ENCODE measurements around the gene POLRMT.

POLRMT gene

DNA sequence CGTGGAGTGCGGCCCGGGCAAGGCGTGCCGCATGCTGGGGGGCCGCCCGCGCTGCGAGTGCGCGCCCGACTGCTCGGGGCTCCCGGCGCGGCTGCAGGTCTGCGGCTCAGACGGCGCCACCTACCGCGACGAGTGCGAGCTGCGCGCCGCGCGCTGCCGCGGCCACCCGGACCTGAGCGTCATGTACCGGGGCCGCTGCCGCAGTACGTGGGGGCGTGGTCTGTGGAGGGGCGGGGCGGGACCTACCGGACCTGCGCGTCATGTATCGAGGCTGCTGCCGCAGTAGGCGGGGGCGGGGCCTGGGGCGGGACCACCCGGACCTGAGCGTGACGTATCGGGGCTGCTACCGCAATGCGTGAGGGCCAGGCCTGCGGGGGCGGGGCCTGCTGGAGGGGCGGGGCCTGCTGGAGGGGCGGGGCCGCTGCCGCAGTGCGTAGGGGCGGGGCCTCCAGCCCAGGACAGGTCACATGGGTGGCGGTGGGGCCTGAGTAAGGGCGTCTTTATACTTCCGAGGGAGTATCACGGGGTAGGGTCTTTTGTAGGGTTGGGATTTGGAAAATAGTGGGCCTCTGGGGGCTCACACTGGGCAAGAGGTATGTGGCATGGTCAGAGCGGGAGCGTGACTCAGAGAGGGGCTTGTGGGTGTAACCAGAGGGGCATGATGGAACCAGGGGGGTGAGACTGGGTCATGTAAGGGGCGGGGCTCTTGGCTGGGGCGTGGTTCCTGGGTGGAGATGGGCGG lies 47.1 kb upstream of the POLRMT start (continued):
- TF ChIP-seq, protein P1, sequence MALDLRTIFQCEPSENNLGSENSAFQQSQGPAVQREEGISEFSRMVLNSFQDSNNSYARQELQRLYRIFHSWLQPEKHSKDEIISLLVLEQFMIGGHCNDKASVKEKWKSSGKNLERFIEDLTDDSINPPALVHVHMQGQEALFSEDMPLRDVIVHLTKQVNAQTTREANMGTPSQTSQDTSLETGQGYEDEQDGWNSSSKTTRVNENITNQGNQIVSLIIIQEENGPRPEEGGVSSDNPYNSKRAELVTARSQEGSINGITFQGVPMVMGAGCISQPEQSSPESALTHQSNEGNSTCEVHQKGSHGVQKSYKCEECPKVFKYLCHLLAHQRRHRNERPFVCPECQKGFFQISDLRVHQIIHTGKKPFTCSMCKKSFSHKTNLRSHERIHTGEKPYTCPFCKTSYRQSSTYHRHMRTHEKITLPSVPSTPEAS (tag by site-specific recombination; IDR thresholded peaks at IDR 0.05), result no peak
- TF ChIP-seq ZNF146 (tag by site-specific recombination; IDR thresholded peaks at IDR 0.05), result no peak
- peak; percentile 75 for TF ChIP-seq SP2 (tag by site-specific recombination; IDR thresholded peaks at IDR 0.05)
- TF ChIP-seq ZNF248 (tag by site-specific recombination; IDR thresholded peaks at IDR 0.05), result no peak
- TF ChIP-seq ZNF768 (tag by site-specific recombination; IDR thresholded peaks at IDR 0.05), result no peak
- TF ChIP-seq ZNF184 (tag by site-specific recombination; IDR thresholded peaks at IDR 0.05), result no peak
- TF ChIP-seq, protein P2, sequence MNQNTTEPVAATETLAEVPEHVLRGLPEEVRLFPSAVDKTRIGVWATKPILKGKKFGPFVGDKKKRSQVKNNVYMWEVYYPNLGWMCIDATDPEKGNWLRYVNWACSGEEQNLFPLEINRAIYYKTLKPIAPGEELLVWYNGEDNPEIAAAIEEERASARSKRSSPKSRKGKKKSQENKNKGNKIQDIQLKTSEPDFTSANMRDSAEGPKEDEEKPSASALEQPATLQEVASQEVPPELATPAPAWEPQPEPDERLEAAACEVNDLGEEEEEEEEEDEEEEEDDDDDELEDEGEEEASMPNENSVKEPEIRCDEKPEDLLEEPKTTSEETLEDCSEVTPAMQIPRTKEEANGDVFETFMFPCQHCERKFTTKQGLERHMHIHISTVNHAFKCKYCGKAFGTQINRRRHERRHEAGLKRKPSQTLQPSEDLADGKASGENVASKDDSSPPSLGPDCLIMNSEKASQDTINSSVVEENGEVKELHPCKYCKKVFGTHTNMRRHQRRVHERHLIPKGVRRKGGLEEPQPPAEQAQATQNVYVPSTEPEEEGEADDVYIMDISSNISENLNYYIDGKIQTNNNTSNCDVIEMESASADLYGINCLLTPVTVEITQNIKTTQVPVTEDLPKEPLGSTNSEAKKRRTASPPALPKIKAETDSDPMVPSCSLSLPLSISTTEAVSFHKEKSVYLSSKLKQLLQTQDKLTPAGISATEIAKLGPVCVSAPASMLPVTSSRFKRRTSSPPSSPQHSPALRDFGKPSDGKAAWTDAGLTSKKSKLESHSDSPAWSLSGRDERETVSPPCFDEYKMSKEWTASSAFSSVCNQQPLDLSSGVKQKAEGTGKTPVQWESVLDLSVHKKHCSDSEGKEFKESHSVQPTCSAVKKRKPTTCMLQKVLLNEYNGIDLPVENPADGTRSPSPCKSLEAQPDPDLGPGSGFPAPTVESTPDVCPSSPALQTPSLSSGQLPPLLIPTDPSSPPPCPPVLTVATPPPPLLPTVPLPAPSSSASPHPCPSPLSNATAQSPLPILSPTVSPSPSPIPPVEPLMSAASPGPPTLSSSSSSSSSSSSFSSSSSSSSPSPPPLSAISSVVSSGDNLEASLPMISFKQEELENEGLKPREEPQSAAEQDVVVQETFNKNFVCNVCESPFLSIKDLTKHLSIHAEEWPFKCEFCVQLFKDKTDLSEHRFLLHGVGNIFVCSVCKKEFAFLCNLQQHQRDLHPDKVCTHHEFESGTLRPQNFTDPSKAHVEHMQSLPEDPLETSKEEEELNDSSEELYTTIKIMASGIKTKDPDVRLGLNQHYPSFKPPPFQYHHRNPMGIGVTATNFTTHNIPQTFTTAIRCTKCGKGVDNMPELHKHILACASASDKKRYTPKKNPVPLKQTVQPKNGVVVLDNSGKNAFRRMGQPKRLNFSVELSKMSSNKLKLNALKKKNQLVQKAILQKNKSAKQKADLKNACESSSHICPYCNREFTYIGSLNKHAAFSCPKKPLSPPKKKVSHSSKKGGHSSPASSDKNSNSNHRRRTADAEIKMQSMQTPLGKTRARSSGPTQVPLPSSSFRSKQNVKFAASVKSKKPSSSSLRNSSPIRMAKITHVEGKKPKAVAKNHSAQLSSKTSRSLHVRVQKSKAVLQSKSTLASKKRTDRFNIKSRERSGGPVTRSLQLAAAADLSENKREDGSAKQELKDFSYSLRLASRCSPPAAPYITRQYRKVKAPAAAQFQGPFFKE (tag by site-specific recombination; IDR thresholded peaks at IDR 0.05; ENCODE audit: borderline replicate concordance), result no peak
- 0 out of 2 replicates have a peak, but pooled peaks have one; percentile 21 for TF ChIP-seq WT1 (tag by site-specific recombination; IDR thresholded peaks at IDR 0.05)
- no peak for TF ChIP-seq ZNF792 (tag by site-specific recombination; IDR thresholded peaks at IDR 0.05)
- no peak for TF ChIP-seq ZNF121 (tag by site-specific recombination; IDR thresholded peaks at IDR 0.05)
- TF ChIP-seq BCL11B (tag by site-specific recombination; IDR thresholded peaks at IDR 0.05; ENCODE audit: low read depth), result peak; percentile 79
- TF ChIP-seq, protein P3, sequence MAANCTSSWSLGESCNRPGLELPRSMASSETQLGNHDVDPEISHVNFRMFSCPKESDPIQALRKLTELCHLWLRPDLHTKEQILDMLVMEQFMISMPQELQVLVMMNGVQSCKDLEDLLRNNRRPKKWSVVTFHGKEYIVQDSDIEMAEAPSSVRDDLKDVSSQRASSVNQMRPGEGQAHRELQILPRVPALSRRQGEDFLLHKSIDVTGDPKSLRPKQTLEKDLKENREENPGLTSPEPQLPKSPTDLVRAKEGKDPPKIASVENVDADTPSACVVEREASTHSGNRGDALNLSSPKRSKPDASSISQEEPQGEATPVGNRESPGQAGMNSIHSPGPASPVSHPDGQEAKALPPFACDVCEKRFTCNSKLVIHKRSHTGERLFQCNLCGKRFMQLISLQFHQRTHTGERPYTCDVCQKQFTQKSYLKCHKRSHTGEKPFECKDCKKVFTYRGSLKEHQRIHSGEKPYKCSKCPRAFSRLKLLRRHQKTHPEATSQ (tag by site-specific recombination; IDR thresholded peaks at IDR 0.05), result no peak
- TF ChIP-seq ZNF324 (tag by site-specific recombination; IDR thresholded peaks at IDR 0.05), result no peak
- TF ChIP-seq ZNF140 (tag by site-specific recombination; IDR thresholded peaks at IDR 0.05), result no peak
- no peak; the same call in 1 of the 2 replicates for TF ChIP-seq ZNF677 (tag by site-specific recombination; IDR thresholded peaks at IDR 0.05)
- no peak for TF ChIP-seq ZNF16 (tag by site-specific recombination; IDR thresholded peaks at IDR 0.05; ENCODE audit: low read depth)
- TF ChIP-seq ZNF416 (tag by site-specific recombination; IDR thresholded peaks at IDR 0.05), result no peak
- no peak for TF ChIP-seq ZFP3 (tag by site-specific recombination; IDR thresholded peaks at IDR 0.05; ENCODE audit: low read depth)
- no peak for TF ChIP-seq ZFP41 (tag by site-specific recombination; IDR thresholded peaks at IDR 0.05; ENCODE audit: borderline replicate concordance)
- TF ChIP-seq, protein P4, sequence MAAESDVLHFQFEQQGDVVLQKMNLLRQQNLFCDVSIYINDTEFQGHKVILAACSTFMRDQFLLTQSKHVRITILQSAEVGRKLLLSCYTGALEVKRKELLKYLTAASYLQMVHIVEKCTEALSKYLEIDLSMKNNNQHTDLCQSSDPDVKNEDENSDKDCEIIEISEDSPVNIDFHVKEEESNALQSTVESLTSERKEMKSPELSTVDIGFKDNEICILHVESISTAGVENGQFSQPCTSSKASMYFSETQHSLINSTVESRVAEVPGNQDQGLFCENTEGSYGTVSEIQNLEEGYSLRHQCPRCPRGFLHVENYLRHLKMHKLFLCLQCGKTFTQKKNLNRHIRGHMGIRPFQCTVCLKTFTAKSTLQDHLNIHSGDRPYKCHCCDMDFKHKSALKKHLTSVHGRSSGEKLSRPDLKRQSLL (tag by site-specific recombination; IDR thresholded peaks at IDR 0.05), result no peak
- no peak for TF ChIP-seq ZNF354C (tag by site-specific recombination; IDR thresholded peaks at IDR 0.05; ENCODE audit: borderline replicate concordance, low read depth)
- TF ChIP-seq, protein P5, sequence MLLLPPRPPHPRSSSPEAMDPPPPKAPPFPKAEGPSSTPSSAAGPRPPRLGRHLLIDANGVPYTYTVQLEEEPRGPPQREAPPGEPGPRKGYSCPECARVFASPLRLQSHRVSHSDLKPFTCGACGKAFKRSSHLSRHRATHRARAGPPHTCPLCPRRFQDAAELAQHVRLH (tag by site-specific recombination; IDR thresholded peaks at IDR 0.05), result no peak
- TF ChIP-seq MZF1 (tag by site-specific recombination; IDR thresholded peaks at IDR 0.05; ENCODE audit: borderline replicate concordance), result no peak
- TF ChIP-seq GLI2 (tag by site-specific recombination; IDR thresholded peaks at IDR 0.05; ENCODE audit: borderline replicate concordance, low read depth), result no peak
- TF ChIP-seq, protein P6, sequence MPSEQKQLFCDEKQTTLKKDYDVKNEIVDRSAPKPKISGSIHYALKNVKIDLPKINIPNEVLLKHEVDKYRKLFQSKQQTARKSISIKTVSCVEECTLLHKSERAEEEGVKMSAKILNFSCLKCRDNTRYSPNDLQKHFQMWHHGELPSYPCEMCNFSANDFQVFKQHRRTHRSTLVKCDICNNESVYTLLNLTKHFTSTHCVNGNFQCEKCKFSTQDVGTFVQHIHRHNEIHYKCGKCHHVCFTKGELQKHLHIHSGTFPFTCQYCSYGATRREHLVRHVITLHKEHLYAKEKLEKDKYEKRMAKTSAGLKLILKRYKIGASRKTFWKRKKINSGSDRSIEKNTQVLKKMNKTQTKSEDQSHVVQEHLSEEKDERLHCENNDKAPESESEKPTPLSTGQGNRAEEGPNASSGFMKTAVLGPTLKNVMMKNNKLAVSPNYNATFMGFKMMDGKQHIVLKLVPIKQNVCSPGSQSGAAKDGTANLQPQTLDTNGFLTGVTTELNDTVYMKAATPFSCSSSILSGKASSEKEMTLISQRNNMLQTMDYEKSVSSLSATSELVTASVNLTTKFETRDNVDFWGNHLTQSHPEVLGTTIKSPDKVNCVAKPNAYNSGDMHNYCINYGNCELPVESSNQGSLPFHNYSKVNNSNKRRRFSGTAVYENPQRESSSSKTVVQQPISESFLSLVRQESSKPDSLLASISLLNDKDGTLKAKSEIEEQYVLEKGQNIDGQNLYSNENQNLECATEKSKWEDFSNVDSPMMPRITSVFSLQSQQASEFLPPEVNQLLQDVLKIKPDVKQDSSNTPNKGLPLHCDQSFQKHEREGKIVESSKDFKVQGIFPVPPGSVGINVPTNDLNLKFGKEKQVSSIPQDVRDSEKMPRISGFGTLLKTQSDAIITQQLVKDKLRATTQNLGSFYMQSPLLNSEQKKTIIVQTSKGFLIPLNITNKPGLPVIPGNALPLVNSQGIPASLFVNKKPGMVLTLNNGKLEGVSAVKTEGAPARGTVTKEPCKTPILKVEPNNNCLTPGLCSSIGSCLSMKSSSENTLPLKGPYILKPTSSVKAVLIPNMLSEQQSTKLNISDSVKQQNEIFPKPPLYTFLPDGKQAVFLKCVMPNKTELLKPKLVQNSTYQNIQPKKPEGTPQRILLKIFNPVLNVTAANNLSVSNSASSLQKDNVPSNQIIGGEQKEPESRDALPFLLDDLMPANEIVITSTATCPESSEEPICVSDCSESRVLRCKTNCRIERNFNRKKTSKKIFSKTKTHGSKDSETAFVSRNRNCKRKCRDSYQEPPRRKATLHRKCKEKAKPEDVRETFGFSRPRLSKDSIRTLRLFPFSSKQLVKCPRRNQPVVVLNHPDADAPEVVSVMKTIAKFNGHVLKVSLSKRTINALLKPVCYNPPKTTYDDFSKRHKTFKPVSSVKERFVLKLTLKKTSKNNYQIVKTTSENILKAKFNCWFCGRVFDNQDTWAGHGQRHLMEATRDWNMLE (tag by site-specific recombination; conservative IDR thresholded peaks at IDR 0.05; ENCODE audit: low read depth), result no peak
